T-cell (primary cell): ENCODE results near the gene RXRA. TPM values are rescaled to one million over a fixed set of nuclear protein-coding genes. Genes with fewer than 3 reads are reported as not detected.

Source experiments
- ATAC-seq, 4 experiments: fragments of 200-7000 bp in 3 of 4; fragments of 150-1000 bp in 1 of 4; cut with Tn5 transposase; replicated peaks in 1 of 4; 1 replicate in 3 of 4; 2 replicates in 1 of 4; pipeline ENCODE4 v1.10.0; 2021; ENCODE audit warnings: moderate library complexity in 3 of 4, mild to moderate bottlenecking in 2 of 4, moderate number of reproducible peaks in 1 of 4
- CTCF ChIA-PET, 2 donors: fragments of 300-600 bp; sonication (Branson Sonifier 250); formaldehyde crosslinking; loops; one replicate each; lab custom pipeline; 2022; ENCODE audit warnings: antibody characterized with exemption in 2 of 2; lab: Charles Lee
- POLR2A ChIA-PET, 2 donors: fragments of 300-600 bp; sonication (Branson Sonifier 250); formaldehyde crosslinking; loops; one replicate each; lab custom pipeline; 2022; ENCODE audit warnings: antibody characterized with exemption in 2 of 2; lab: Charles Lee
- DNase-seq, 35 experiments: peaks; one replicate each; pipeline versions ENCODE4 v3.0.0 to v3.0.0-alpha.2; 2013 to 2023
- H3K27ac ChIP-seq: one replicate; pipeline ENCODE4 v1.5.1; 2013; ENCODE audit warnings: low read length
- H3K27me3 ChIP-seq, 2 experiments: replicated peaks in 1 of 2; 1 replicate in 1 of 2; 2 replicates in 1 of 2; pipeline versions ENCODE4 v1.6.1 to v1.7.0; 2013; ENCODE audit warnings: low read length in 1 of 2, mixed read lengths in 1 of 2; ENCODE audit not compliant: control insufficient read depth in 2 of 2, insufficient read depth in 2 of 2; ENCODE audit errors: extremely low read depth in 1 of 2
- H3K36me3 ChIP-seq, 2 donors: 1 replicate in 1 of 2; 2 replicates in 1 of 2; pipeline versions ENCODE4 v1.6.1 to v1.7.0; 2013; ENCODE audit warnings: low read length in 1 of 2; ENCODE audit not compliant: control insufficient read depth in 2 of 2, insufficient read depth in 1 of 2; ENCODE audit errors: extremely low read depth in 1 of 2
- H3K4me1 ChIP-seq, 2 experiments: 1 replicate in 1 of 2; 2 replicates in 1 of 2; pipeline versions ENCODE4 v1.6.1 to v1.7.0; 2013; ENCODE audit warnings: low read length in 2 of 2, mixed read lengths in 1 of 2; ENCODE audit not compliant: insufficient read depth in 2 of 2, control insufficient read depth in 1 of 2; ENCODE audit errors: extremely low read depth in 1 of 2
- H3K4me3 ChIP-seq, 2 donors: 1 replicate in 1 of 2; 2 replicates in 1 of 2; pipeline versions ENCODE4 v1.5.1 to v1.7.0; 2013; ENCODE audit warnings: mild to moderate bottlenecking in 2 of 2, low read length in 1 of 2, moderate library complexity in 1 of 2; ENCODE audit not compliant: control insufficient read depth in 1 of 2; ENCODE audit errors: extremely low read depth in 1 of 2
- H3K9me3 ChIP-seq: 2 replicates; pipeline ENCODE4 v1.7.0; 2013
- H3K27ac Mint-ChIP-seq, 2 donors: one replicate each; pipeline ENCODE4 v1.8.0; 2020 to 2021; ENCODE audit warnings: mild to moderate bottlenecking in 2 of 2, mixed read lengths in 2 of 2
- H3K27me3 Mint-ChIP-seq, 2 donors: one replicate each; pipeline ENCODE4 v1.8.0; 2021 to 2022; ENCODE audit warnings: mixed read lengths in 2 of 2
- H3K36me3 Mint-ChIP-seq: one replicate; pipeline ENCODE4 v1.8.0; 2021; ENCODE audit warnings: mixed read lengths
- H3K4me1 Mint-ChIP-seq, 3 donors: one replicate each; pipeline ENCODE4 v1.8.0; 2020 to 2022; ENCODE audit warnings: mixed read lengths in 3 of 3, mild to moderate bottlenecking in 1 of 3
- H3K4me3 Mint-ChIP-seq, 3 donors: one replicate each; pipeline ENCODE4 v1.8.0; 2020 to 2022; ENCODE audit warnings: mild to moderate bottlenecking in 3 of 3, mixed read lengths in 3 of 3, moderate library complexity in 3 of 3
- H3K9me3 Mint-ChIP-seq, 3 donors: one replicate each; pipeline ENCODE4 v1.8.0; 2020 to 2022; ENCODE audit warnings: mixed read lengths in 3 of 3
- WGBS: methylation state at CpG from one replicate; pipeline ENCODE4 v1.1.5; 2013; ENCODE audit warnings: missing lambda C conversion rate; ENCODE audit not compliant: insufficient coverage; 5-methylcytosine and 5-hydroxymethylcytosine counted together
- total RNA-seq, 35 experiments: library from RNA in 6 of 35; stranded (reverse) in 6 of 35; fragments of 120-200 nt in 1 of 35; gene quantifications; one replicate each; pipeline versions ENCODE4 v1.2.1 to v1.2.4 and lab custom pipeline; 2013 to 2026

RXRA gene
- total RNA-seq, 5 donors from 2014 or later (not counting 1 experiment from before 2014, with no cell fraction given), result 5.6 to 17.7 (median 14.5) TPM

- CTCF ChIA-PET, result no interaction called here
- H3K4me3 Mint-ChIP-seq, result no peak overlapping the region
Measured at GRCh38 chr9:134461426-134461982, 135.2 kb downstream of the RXRA start.

DNA sequence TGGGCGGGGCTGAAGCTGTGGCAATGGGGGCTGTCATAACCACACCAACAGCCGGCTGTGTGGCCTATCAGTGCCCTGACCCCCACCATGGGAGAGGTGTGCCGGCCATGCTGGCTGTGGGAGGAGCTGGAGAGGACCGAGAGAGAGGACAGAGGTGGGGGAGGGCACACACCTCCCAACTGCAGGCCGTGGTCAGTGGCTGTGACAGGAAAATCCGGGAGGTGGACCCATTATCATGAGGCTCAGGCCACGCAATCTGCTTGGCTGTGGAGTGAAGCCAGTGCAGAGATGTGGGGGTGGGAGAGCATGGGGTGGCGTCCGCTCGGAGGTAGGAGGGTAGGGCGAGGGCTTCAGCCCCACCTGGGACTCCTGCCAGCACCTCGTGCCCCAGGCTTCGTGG, 136.1 kb downstream of the RXRA start:
- no peak overlapping the region for H3K27ac ChIP-seq
- H3K9me3 ChIP-seq, result no peaks in the 10 kb centered on the region
- Mint-ChIP-seq H3K4me1 (no peaks in the 10 kb centered on the region), H3K27me3 (no peaks in the 10 kb centered on the region), H3K27ac (no peak overlapping the region), H3K9me3 (no peaks in the 10 kb centered on the region), H3K36me3 (no peaks in the 10 kb centered on the region), H3K4me3 (no peak overlapping the region)
- H3K4me3 ChIP-seq, result no peak overlapping the region
- H3K36me3 ChIP-seq, result no peaks in the 10 kb centered on the region
- ChIA-PET CTCF (no interaction called here), POLR2A (no interaction called here)
- peaks cover 0 to 21% of the 10 kb centered on the region in 2 experiments for H3K27me3 ChIP-seq
- peaks cover under 1 to 6% of the 10 kb centered on the region in 2 experiments for H3K4me1 ChIP-seq
- ATAC-seq, result no peak
- WGBS, result 45% methylated on average over 9 of the region's 13 CpGs
- no peak for DNase-seq

More at GRCh38 chr9:134461426-134461982, 135.2 kb downstream of the RXRA start:
- H3K36me3 Mint-ChIP-seq, result no peaks in the 10 kb centered on the region
- peaks cover 2 to 8% (median 3%) of the 10 kb centered on the region in 3 donors for H3K4me1 Mint-ChIP-seq
- POLR2A ChIA-PET, result no interaction called here
- H3K4me1 ChIP-seq, result peaks cover 7 to 14% of the 10 kb centered on the region in 2 experiments
- no peaks in the 10 kb centered on the region for H3K36me3 ChIP-seq
- no peaks in the 10 kb centered on the region for H3K27me3 Mint-ChIP-seq
- no peak overlapping the region for H3K27ac ChIP-seq
- H3K27ac Mint-ChIP-seq, result no peak overlapping the region
- no peak for DNase-seq
- no peak overlapping the region for H3K4me3 ChIP-seq
- WGBS, result 85% methylated on average over 7 of the region's 8 CpGs
- H3K9me3 Mint-ChIP-seq, result no peaks in the 10 kb centered on the region
- no peak for ATAC-seq
- no peaks in the 10 kb centered on the region for H3K9me3 ChIP-seq
- peaks cover 0 to 21% of the 10 kb centered on the region in 2 experiments for H3K27me3 ChIP-seq

DNA sequence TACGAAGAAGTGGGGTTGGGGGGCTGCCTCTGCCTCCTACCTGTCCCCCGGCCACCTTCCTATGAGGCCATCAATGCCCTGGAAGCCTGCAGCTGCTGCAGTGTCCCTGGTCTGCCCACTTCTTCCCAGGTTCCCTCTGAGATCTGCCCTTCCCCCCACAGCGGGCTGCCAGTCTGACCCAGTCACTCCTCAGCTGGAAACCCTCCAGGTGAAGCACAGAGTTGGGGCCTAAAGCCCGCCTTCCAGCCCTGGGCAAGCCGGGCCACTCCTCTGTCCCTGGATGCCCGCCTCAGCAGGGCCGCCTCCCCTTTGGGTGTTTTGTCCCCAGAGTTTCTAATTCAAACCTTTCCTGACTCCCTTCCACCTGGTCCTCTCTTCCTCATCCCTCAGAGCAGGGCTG, 137.0 kb downstream of the RXRA start:
- H3K27me3 ChIP-seq, result peaks cover 0 to 24% of the 10 kb centered on the region in 2 experiments
- no peaks in the 10 kb centered on the region for H3K36me3 Mint-ChIP-seq
- no peak overlapping the region for H3K4me3 Mint-ChIP-seq
- no peak overlapping the region for H3K27ac ChIP-seq
- 80% methylated on average over 6 of the region's 7 CpGs for WGBS
- no peaks in the 10 kb centered on the region for H3K9me3 ChIP-seq
- ATAC-seq (no peak), DNase-seq (no peak)
- H3K9me3 Mint-ChIP-seq, result no peaks in the 10 kb centered on the region
- H3K36me3 ChIP-seq, result no peaks in the 10 kb centered on the region
- ChIA-PET POLR2A (no interaction called here), CTCF (no interaction called here)
- H3K27ac Mint-ChIP-seq, result no peak overlapping the region
- H3K4me3 ChIP-seq, result no peak overlapping the region
- H3K4me1 ChIP-seq, result no peaks in the 10 kb centered on the region
- no peaks in the 10 kb centered on the region for H3K4me1 Mint-ChIP-seq
- no peaks in the 10 kb centered on the region for H3K27me3 Mint-ChIP-seq

DNA sequence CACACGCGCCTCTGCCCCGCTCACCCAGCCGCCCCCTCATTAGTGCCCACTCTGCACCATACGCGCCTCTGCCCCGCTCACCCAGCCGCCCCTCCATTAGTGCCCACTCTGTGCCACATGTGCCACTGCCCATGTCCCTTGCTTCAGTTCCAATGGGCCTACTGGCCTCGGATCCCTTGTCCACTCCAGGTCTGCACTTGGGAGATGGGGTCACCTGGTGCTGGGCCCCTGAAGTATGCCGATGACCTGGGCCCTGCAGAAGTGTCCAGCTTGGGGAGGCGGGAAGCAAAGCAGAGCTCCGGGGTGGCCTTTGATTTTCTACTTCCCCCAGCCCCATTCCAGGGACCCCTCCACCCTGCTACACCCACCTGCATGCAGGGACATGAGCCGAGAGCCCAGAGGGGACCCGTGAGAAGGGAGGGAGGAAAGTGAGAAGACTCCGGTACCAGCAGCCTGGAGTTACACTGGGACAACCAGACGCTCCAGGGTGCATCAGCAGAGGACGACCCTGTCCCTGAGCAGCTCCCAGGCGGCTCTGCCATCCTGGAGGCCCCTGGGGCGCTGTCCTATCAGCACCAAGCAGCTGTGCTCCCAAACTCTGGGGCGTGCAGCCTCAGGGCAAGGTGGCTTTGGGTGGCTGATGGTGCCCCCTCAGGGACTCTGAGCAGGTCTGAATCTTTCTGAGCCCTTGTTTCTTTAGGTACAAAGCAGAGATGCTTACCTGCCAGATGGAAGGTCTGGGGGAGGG, 140.8 kb downstream of the RXRA start:
- no peak overlapping the region for H3K4me3 ChIP-seq
- CTCF ChIA-PET, result interaction anchor here in 1 of 2 donors (0.5 kb wide), 1 partner anchor 747 kb away, joined by 3 read pairs; no protein-coding TSS in a partner anchor
- Mint-ChIP-seq H3K36me3 (no peaks in the 10 kb centered on the region), H3K27ac (no peak overlapping the region), H3K4me1 (no peaks in the 10 kb centered on the region), H3K9me3 (no peaks in the 10 kb centered on the region), H3K4me3 (no peak overlapping the region), H3K27me3 (no peaks in the 10 kb centered on the region)
- DNase-seq (no peak), ATAC-seq (no peak)
- no peaks in the 10 kb centered on the region for H3K4me1 ChIP-seq
- POLR2A ChIA-PET, result no interaction called here
- H3K27ac ChIP-seq, result no peak overlapping the region
- H3K36me3 ChIP-seq, result no peaks in the 10 kb centered on the region
- no peaks in the 10 kb centered on the region for H3K9me3 ChIP-seq
- WGBS, result 92% methylated on average over 12 of the region's 20 CpGs
- peaks cover 0 to 23% of the 10 kb centered on the region in 2 experiments for H3K27me3 ChIP-seq

DNA sequence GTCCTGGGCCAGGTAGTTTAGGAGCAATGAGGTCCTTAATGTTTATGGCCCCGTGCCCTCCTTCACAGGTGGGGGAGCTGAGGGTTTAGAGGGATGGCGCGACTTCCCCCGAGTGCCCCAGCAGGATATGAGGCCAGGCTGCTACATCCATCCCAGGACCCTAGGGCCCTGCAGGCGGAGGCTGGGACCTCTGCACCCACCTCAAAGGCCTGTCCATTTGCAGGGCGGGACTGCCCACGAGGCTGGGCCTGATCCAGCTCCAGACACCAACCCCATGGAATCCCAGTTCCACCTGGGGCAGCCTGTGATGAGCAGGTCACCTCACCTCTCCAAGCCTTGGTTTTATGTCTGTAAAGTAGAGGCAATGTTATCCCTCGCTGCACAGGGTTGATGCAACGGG, 142.1 kb downstream of the RXRA start:
- Mint-ChIP-seq H3K4me3 (no peak overlapping the region), H3K4me1 (no peaks in the 10 kb centered on the region), H3K36me3 (no peaks in the 10 kb centered on the region), H3K27ac (no peak overlapping the region), H3K27me3 (no peaks in the 10 kb centered on the region), H3K9me3 (no peaks in the 10 kb centered on the region)
- Histone ChIP-seq H3K27me3 (peaks cover 0 to 15% of the 10 kb centered on the region in 2 experiments), H3K36me3 (no peaks in the 10 kb centered on the region), H3K9me3 (no peaks in the 10 kb centered on the region), H3K27ac (no peak overlapping the region), H3K4me1 (no peaks in the 10 kb centered on the region), H3K4me3 (no peak overlapping the region)
- POLR2A ChIA-PET, result no interaction called here
- DNase-seq, result no peak
- 100% methylated on average over 1 of the region's 9 CpGs for WGBS
- ATAC-seq, result no peak
- CTCF ChIA-PET, result no interaction called here

- 84% methylated on average over 19 of the region's 22 CpGs for WGBS
- ATAC-seq, result no peak
- H3K27ac Mint-ChIP-seq, result no peak overlapping the region
- no peaks in the 10 kb centered on the region for H3K36me3 ChIP-seq
- CTCF ChIA-PET, result no interaction called here
- H3K4me3 Mint-ChIP-seq, result no peak overlapping the region
- no peaks in the 10 kb centered on the region for H3K9me3 ChIP-seq
- no peaks in the 10 kb centered on the region for H3K36me3 Mint-ChIP-seq
- no peaks in the 10 kb centered on the region for H3K4me1 ChIP-seq
- no peaks in the 10 kb centered on the region for H3K4me1 Mint-ChIP-seq
- H3K27me3 Mint-ChIP-seq, result no peaks in the 10 kb centered on the region
- DNase-seq, result no peak
- POLR2A ChIA-PET, result no interaction called here
- H3K27ac ChIP-seq, result no peak overlapping the region
- H3K9me3 Mint-ChIP-seq, result no peaks in the 10 kb centered on the region
- H3K27me3 ChIP-seq, result peaks cover 0 to 8% of the 10 kb centered on the region in 2 experiments
- H3K4me3 ChIP-seq, result no peak overlapping the region
Measured at GRCh38 chr9:134469041-134469875, 143.0 kb downstream of the RXRA start.
